Calu3 (cell line): ENCODE data around the gene ZMYND19. TPM values are rescaled to one million over a fixed set of nuclear protein-coding genes. Genes with fewer than 3 reads are reported as not detected.
"Not testable (repeated sequence)": the region's sequence is repeated elsewhere in the genome, so short reads cannot be mapped to it uniquely, and the experiment has no call there.

Experiments
- BruUV-seq: library from RNA; stranded (reverse); fragments of 400-500 nt; replicated peaks from 2 replicates; lab custom pipeline; 2021; lab: Mats Ljungman, UMichigan
- CTCF ChIA-PET: fragments of 300-600 bp; sonication (Branson Sonifier 250); formaldehyde crosslinking; loops from one replicate; lab custom pipeline; 2022; ENCODE audit warnings: antibody characterized with exemption; lab: Charles Lee
- DNase-seq: peaks from one replicate; pipeline ENCODE4 v3.0.0; 2022
- H3K27ac Mint-ChIP-seq: one replicate; pipeline ENCODE4 v1.8.0; 2022; ENCODE audit warnings: mixed read lengths; ENCODE audit not compliant: unreplicated experiment
- H3K27me3 Mint-ChIP-seq: one replicate; pipeline ENCODE4 v1.8.0; 2022; ENCODE audit warnings: mixed read lengths; ENCODE audit not compliant: unreplicated experiment
- H3K36me3 Mint-ChIP-seq: one replicate; pipeline ENCODE4 v1.8.0; 2022; ENCODE audit warnings: mild to moderate bottlenecking, moderate library complexity, mixed read lengths; ENCODE audit not compliant: insufficient read depth, unreplicated experiment
- H3K4me1 Mint-ChIP-seq: one replicate; pipeline ENCODE4 v1.8.0; 2022; ENCODE audit warnings: mild to moderate bottlenecking, low read depth, mixed read lengths; ENCODE audit not compliant: unreplicated experiment
- H3K4me3 Mint-ChIP-seq: one replicate; pipeline ENCODE4 v1.8.0; 2022; ENCODE audit warnings: mild to moderate bottlenecking, low read depth, moderate library complexity, mixed read lengths; ENCODE audit not compliant: unreplicated experiment
- H3K9me3 Mint-ChIP-seq: one replicate; pipeline ENCODE4 v1.8.0; 2022; ENCODE audit warnings: low read depth, mixed read lengths; ENCODE audit not compliant: unreplicated experiment
- CTCF ChIP-seq: fragments of 200-600 bp; IDR thresholded peaks from one replicate; pipeline ENCODE4 v1.8.0; 2022; ENCODE audit warnings: antibody characterized with exemption; ENCODE audit not compliant: unreplicated experiment
- intact Hi-C: fragments of 100-400 bp; cut with micrococcal nuclease; formaldehyde crosslinking; loops from one replicate; pipeline ENCODE4 v1.10.0; 2022; ENCODE audit not compliant: unreplicated experiment
- total RNA-seq: library from RNA; stranded (reverse); gene quantifications from 2 replicates; pipeline ENCODE4 v1.2.3, GENCODE V29; 2022

ZMYND19 gene
- total RNA-seq, 1 experiment from 2014 or later, result 30.0 TPM

- BruUV-seq, result no TSS peak
- no peaks in the 10 kb centered on the region for H3K27me3 Mint-ChIP-seq
- CTCF ChIA-PET, result interaction anchor here (0.5 to 1.2 kb wide), 2 partner anchors 22 to 37 kb away, joined by 3 to 4 read pairs; no protein-coding TSS in a partner anchor
These were observed 36.2 kb upstream of the ZMYND19 start for GRCh38 chr9:137626464-137626863.

GRCh38 chr9:137622211-137622610 is 31.9 kb upstream of the ZMYND19 start:
- H3K4me3 Mint-ChIP-seq, H3K9me3 Mint-ChIP-seq, H3K27me3 Mint-ChIP-seq, CTCF ChIA-PET, H3K27ac Mint-ChIP-seq, DNase-seq, intact Hi-C loops, BruUV-seq: not testable (repeated sequence)
- H3K4me1 Mint-ChIP-seq, result peaks cover 15% of the 10 kb centered on the region
- peaks cover 46% of the 10 kb centered on the region for H3K36me3 Mint-ChIP-seq

More at GRCh38 chr9:137626464-137626863, 36.2 kb upstream of the ZMYND19 start:
- Mint-ChIP-seq H3K9me3 (no peaks in the 10 kb centered on the region), H3K4me3 (no peak overlapping the region), H3K27ac (no peak overlapping the region), H3K36me3 (peaks cover 19% of the 10 kb centered on the region), H3K4me1 (peaks cover 12% of the 10 kb centered on the region)
- no peak for TF ChIP-seq CTCF
- intact Hi-C loops, result no loop called here
- no peak for DNase-seq

- Mint-ChIP-seq H3K27me3 (no peaks in the 10 kb centered on the region), H3K36me3 (peaks cover 44% of the 10 kb centered on the region), H3K4me3 (no peak overlapping the region), H3K27ac (no peak overlapping the region), H3K4me1 (peaks cover 18% of the 10 kb centered on the region), H3K9me3 (no peaks in the 10 kb centered on the region)
- intact Hi-C loops, result no loop called here
- DNase-seq, result no peak
- BruUV-seq, result no TSS peak
- CTCF ChIA-PET, result interaction anchor here (0.7 kb wide), 2 partner anchors 11 to 30 kb away, joined by 3 read pairs; no protein-coding TSS in a partner anchor
- TF ChIP-seq CTCF, result no peak
These were observed 30.9 kb upstream of the ZMYND19 start for GRCh38 chr9:137621131-137621757.

GRCh38 chr9:137620581-137620980 is 30.3 kb upstream of the ZMYND19 start:
- CTCF ChIA-PET, result interaction anchor here (0.7 kb wide), 1 partner anchor 30 kb away, joined by 3 read pairs; no protein-coding TSS in a partner anchor
- no TSS peak for BruUV-seq
- DNase-seq, result no peak
- TF ChIP-seq CTCF, result no peak
- intact Hi-C loops, result no loop called here
- H3K27me3 Mint-ChIP-seq, result no peaks in the 10 kb centered on the region
- no peak overlapping the region for H3K4me3 Mint-ChIP-seq
- H3K4me1 Mint-ChIP-seq, result peaks cover 18% of the 10 kb centered on the region
- H3K36me3 Mint-ChIP-seq, result peaks cover 47% of the 10 kb centered on the region
- no peak overlapping the region for H3K27ac Mint-ChIP-seq
- H3K9me3 Mint-ChIP-seq, result no peaks in the 10 kb centered on the region

GRCh38 chr9:137620048-137620405 is 29.7 kb upstream of the ZMYND19 start:
- H3K4me3 Mint-ChIP-seq, result peak overlapping the region; percentile 83
- H3K36me3 Mint-ChIP-seq, result peaks cover 45% of the 10 kb centered on the region
- DNase-seq, result no peak
- CTCF ChIA-PET, result interaction anchor here (0.6 kb wide), 1 partner anchor 300 kb away, joined by 3 read pairs; no protein-coding TSS in a partner anchor
- H3K27ac Mint-ChIP-seq, result peak overlapping the region; percentile 85
- H3K4me1 Mint-ChIP-seq, result peaks cover 18% of the 10 kb centered on the region
- intact Hi-C loops, result no loop called here
- no peaks in the 10 kb centered on the region for H3K27me3 Mint-ChIP-seq
- TF ChIP-seq CTCF, result no peak
- no peaks in the 10 kb centered on the region for H3K9me3 Mint-ChIP-seq
- BruUV-seq, result TSS peak; percentile 63
